ENCODE results near the gene DNPH1. TPM values are rescaled to one million over a fixed set of nuclear protein-coding genes. Genes with fewer than 3 reads are reported as not detected.

The DNPH1 gene
- polyA plus RNA-seq, 3 donors: 31.9 to 55.4 (median 42.7) TPM

GRCh38 chr6:43240950-43241349 lies 11.7 kb upstream of the DNPH1 start:
- no peak for DNase-seq
- no peaks in the 10 kb centered on the region for H3K36me3 Mint-ChIP-seq
- H4K20me1 ChIP-seq (ENCODE audit: insufficient read depth, low read length): no peaks in the 10 kb centered on the region
- H3K9ac ChIP-seq (ENCODE audit: insufficient read depth, low read length, poor library complexity, severe bottlenecking): no peak overlapping the region
- H3K4me2 ChIP-seq (replicated peaks; ENCODE audit: extremely low read depth, low read length, poor library complexity, severe bottlenecking): no peak overlapping the region
- H3K4me1 ChIP-seq (ENCODE audit: control insufficient read depth in 1 of 2, insufficient read depth in 2 of 2, low read length in 2 of 2): no peaks in the 10 kb centered on the region
- no peaks in the 10 kb centered on the region for H3K36me3 ChIP-seq (replicated peaks in 1 of 2; ENCODE audit: control insufficient read depth in 1 of 2, insufficient read depth in 2 of 2, low read length in 2 of 2)
- H3K27ac Mint-ChIP-seq: no peak overlapping the region
- H3K9me3 Mint-ChIP-seq: peaks cover 4 to 10% (median 8%) of the 10 kb centered on the region in 7 donors
- no peak overlapping the region for H3K27ac ChIP-seq (ENCODE audit: low read depth in 1 of 2, low read length in 2 of 2)
- no peak overlapping the region for H2AFZ ChIP-seq (ENCODE audit: insufficient read depth, low read depth, low read length, poor library complexity, severe bottlenecking)
- WGBS (ENCODE audit: insufficient coverage): no CpG with 5 or more reads among the region's 1 CpG
- TF ChIP-seq CTCF (IDR thresholded peaks at IDR 0.05): no peak
- H3K27me3 ChIP-seq (ENCODE audit: control insufficient read depth in 2 of 2, insufficient read depth in 2 of 2, low read length in 2 of 2): peaks cover 49 to 69% of the 10 kb centered on the region in 2 donors
- H3K4me3 ChIP-seq (replicated peaks in 1 of 3; ENCODE audit: low read depth in 2 of 3, low read length in 3 of 3): no peak overlapping the region
- peaks cover 0 to 6% of the 10 kb centered on the region in 2 donors for H3K9me3 ChIP-seq (replicated peaks in 1 of 2; ENCODE audit: control insufficient read depth in 1 of 2, insufficient read depth in 1 of 2, low read length in 2 of 2)
- H3K4me3 Mint-ChIP-seq: peak overlapping the region in 1 of 2 donors; percentile 68
- intact Hi-C loops (cut with micrococcal nuclease): loop anchor here in 1 of 2 donors (10.0 kb wide), 1 partner anchor 66 kb away; the partner anchor contains the start of gene SRF
- no peaks in the 10 kb centered on the region for H3K79me2 ChIP-seq (ENCODE audit: insufficient read depth, low read length)
- H3K4me1 Mint-ChIP-seq: no peaks in the 10 kb centered on the region
- H3K27me3 Mint-ChIP-seq (ENCODE audit: low read depth in 3 of 3): peaks cover 13 to 32% (median 20%) of the 10 kb centered on the region in 3 donors

GRCh38 chr6:43239054-43239453 lies 9.8 kb upstream of the DNPH1 start:
- Mint-ChIP-seq H3K4me3 (no peak overlapping the region), H3K27ac (no peak overlapping the region), H3K4me1 (no peaks in the 10 kb centered on the region), H3K27me3 (ENCODE audit: low read depth in 3 of 3) (peaks cover 15 to 34% (median 20%) of the 10 kb centered on the region in 3 donors), H3K9me3 (peaks cover 4 to 10% (median 8%) of the 10 kb centered on the region in 7 donors), H3K36me3 (no peaks in the 10 kb centered on the region)
- peaks cover 31 to 50% of the 10 kb centered on the region in 2 donors for H3K27me3 ChIP-seq (ENCODE audit: control insufficient read depth in 2 of 2, insufficient read depth in 2 of 2, low read length in 2 of 2)
- WGBS (ENCODE audit: insufficient coverage): no CpG with 5 or more reads among the region's 2 CpGs
- H3K9ac ChIP-seq (ENCODE audit: insufficient read depth, low read length, poor library complexity, severe bottlenecking): no peak overlapping the region
- H3K79me2 ChIP-seq (ENCODE audit: insufficient read depth, low read length): no peaks in the 10 kb centered on the region
- H3K9me3 ChIP-seq (replicated peaks in 1 of 2; ENCODE audit: control insufficient read depth in 1 of 2, insufficient read depth in 1 of 2, low read length in 2 of 2): peaks cover 0 to 3% of the 10 kb centered on the region in 2 donors
- H3K4me1 ChIP-seq (ENCODE audit: control insufficient read depth in 1 of 2, insufficient read depth in 2 of 2, low read length in 2 of 2): no peaks in the 10 kb centered on the region
- intact Hi-C loops (cut with micrococcal nuclease): no loop called here
- no peak for DNase-seq
- TF ChIP-seq CTCF (IDR thresholded peaks at IDR 0.05): no peak
- no peak overlapping the region for H3K4me3 ChIP-seq (replicated peaks in 1 of 3; ENCODE audit: low read depth in 2 of 3, low read length in 3 of 3)
- no peak overlapping the region for H3K27ac ChIP-seq (ENCODE audit: low read depth in 1 of 2, low read length in 2 of 2)
- H4K20me1 ChIP-seq (ENCODE audit: insufficient read depth, low read length): no peaks in the 10 kb centered on the region
- H2AFZ ChIP-seq (ENCODE audit: insufficient read depth, low read depth, low read length, poor library complexity, severe bottlenecking): no peak overlapping the region
- H3K36me3 ChIP-seq (replicated peaks in 1 of 2; ENCODE audit: control insufficient read depth in 1 of 2, insufficient read depth in 2 of 2, low read length in 2 of 2): no peaks in the 10 kb centered on the region
- no peak overlapping the region for H3K4me2 ChIP-seq (replicated peaks; ENCODE audit: extremely low read depth, low read length, poor library complexity, severe bottlenecking)
